Osteocyte (in vitro differentiated cells): ENCODE results near the gene PLEKHO1. TPM values are rescaled to one million over a fixed set of nuclear protein-coding genes. Genes with fewer than 3 reads are reported as not detected.

ENCODE experiments used
- DNase-seq: peaks from one replicate; pipeline ENCODE4 v3.0.0; 2021; ENCODE audit warnings: mixed read lengths; ENCODE audit not compliant: unreplicated experiment; ENCODE audit errors: extremely low spot score
- H3K27ac Mint-ChIP-seq: one replicate; pipeline ENCODE4 v1.8.0; 2021; ENCODE audit warnings: mild to moderate bottlenecking, mixed read lengths; ENCODE audit not compliant: unreplicated experiment
- H3K27me3 Mint-ChIP-seq: one replicate; pipeline ENCODE4 v1.8.0; 2021; ENCODE audit warnings: mixed read lengths; ENCODE audit not compliant: unreplicated experiment
- H3K36me3 Mint-ChIP-seq: one replicate; pipeline ENCODE4 v1.8.0; 2021; ENCODE audit warnings: mixed read lengths; ENCODE audit not compliant: unreplicated experiment
- H3K4me1 Mint-ChIP-seq: one replicate; pipeline ENCODE4 v1.8.0; 2021; ENCODE audit warnings: mixed read lengths; ENCODE audit not compliant: unreplicated experiment
- H3K4me3 Mint-ChIP-seq: one replicate; pipeline ENCODE4 v1.8.0; 2021; ENCODE audit warnings: mild to moderate bottlenecking, moderate library complexity, mixed read lengths; ENCODE audit not compliant: unreplicated experiment
- H3K9me3 Mint-ChIP-seq: one replicate; pipeline ENCODE4 v1.8.0; 2021; ENCODE audit warnings: mixed read lengths; ENCODE audit not compliant: unreplicated experiment
- total RNA-seq: library from RNA; stranded (reverse); gene quantifications from 2 replicates; pipeline ENCODE4 v1.2.1, GENCODE V29; 2021
- TF ChIP-seq, protein P1 (sequence below): fragments of 200-600 bp; sonication (generic); IDR thresholded peaks from 2 replicates; pipeline ENCODE4 v1.5.0; 2021; ENCODE audit warnings: antibody characterized with exemption, mild to moderate bottlenecking, moderate library complexity

PLEKHO1 gene
- total RNA-seq, 1 donor from 2014 or later, result 52.2 TPM

DNA sequence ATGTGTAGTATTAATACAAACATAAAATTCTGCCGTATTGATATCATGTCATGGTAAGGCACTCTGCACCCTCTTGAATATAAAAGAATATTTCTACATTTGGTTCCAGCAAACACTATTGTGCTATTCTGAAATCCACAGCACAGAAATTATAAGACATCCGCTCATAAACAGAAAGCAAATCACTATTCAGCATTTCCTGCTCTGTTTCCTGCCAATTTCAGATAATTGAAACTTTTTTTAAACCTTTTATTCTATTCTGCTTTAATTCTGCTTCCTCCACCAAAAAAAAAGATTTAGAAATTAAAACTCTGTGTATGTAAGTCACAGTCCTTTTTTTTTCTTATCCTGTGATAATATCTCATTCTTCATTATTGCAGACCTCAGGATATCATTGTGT, 39.6 kb upstream of the PLEKHO1 start:
- H3K27me3 Mint-ChIP-seq, result no peaks in the 10 kb centered on the region
- TF ChIP-seq, protein P1, sequence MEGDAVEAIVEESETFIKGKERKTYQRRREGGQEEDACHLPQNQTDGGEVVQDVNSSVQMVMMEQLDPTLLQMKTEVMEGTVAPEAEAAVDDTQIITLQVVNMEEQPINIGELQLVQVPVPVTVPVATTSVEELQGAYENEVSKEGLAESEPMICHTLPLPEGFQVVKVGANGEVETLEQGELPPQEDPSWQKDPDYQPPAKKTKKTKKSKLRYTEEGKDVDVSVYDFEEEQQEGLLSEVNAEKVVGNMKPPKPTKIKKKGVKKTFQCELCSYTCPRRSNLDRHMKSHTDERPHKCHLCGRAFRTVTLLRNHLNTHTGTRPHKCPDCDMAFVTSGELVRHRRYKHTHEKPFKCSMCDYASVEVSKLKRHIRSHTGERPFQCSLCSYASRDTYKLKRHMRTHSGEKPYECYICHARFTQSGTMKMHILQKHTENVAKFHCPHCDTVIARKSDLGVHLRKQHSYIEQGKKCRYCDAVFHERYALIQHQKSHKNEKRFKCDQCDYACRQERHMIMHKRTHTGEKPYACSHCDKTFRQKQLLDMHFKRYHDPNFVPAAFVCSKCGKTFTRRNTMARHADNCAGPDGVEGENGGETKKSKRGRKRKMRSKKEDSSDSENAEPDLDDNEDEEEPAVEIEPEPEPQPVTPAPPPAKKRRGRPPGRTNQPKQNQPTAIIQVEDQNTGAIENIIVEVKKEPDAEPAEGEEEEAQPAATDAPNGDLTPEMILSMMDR, result no peak
- H3K4me1 Mint-ChIP-seq, result no peaks in the 10 kb centered on the region
- H3K27ac Mint-ChIP-seq, result no peak overlapping the region
- DNase-seq, result no peak
- peaks cover 48% of the 10 kb centered on the region for H3K36me3 Mint-ChIP-seq
- no peak overlapping the region for H3K4me3 Mint-ChIP-seq
- H3K9me3 Mint-ChIP-seq, result peaks cover 13% of the 10 kb centered on the region

DNA sequence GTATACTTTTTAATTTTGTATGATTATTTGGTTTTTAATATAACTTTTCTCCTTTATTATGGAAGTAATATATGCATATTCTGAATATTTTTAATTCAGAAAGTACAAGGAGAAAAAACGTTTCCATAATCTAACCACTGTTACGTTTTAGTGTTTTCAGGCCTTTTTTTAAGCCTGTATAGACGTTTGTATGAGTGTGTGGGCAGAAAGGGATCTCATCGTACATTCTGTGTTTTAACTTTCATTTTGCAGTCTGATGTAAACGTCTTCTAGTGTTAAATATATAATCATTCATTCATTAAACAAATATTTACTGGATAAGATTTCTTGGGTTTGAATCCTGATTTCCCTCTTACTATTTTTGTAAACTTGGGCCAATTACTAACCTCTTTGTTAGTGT, 38.0 kb upstream of the PLEKHO1 start:
- H3K4me3 Mint-ChIP-seq, result no peak overlapping the region
- H3K36me3 Mint-ChIP-seq, result peaks cover 51% of the 10 kb centered on the region
- DNase-seq, result no peak
- no peaks in the 10 kb centered on the region for H3K4me1 Mint-ChIP-seq
- H3K27ac Mint-ChIP-seq, result no peak overlapping the region
- H3K27me3 Mint-ChIP-seq, result no peaks in the 10 kb centered on the region
- TF ChIP-seq, protein P1, result no peak
- H3K9me3 Mint-ChIP-seq, result peaks cover 13% of the 10 kb centered on the region

DNA sequence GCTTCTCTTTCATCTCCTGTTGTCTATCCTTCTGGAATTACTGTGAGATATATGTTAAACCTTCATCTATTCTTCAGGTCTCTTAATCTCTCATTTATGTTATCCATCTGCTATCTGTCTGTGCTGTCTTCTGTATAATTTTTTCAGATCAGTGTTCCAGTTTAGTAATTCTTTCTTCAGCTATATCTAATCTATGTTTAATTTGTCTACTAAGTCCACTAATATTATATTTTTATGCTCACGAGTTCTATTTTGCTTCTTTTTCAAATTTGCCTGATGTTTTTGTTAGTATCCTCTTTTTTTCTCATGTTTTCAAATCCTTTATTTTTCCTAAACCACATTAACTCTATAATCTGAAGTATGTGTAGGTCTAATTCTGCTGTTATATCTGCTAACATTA, 34.6 kb upstream of the PLEKHO1 start:
- no peak overlapping the region for H3K4me3 Mint-ChIP-seq
- TF ChIP-seq, protein P1, result no peak
- H3K9me3 Mint-ChIP-seq, result peaks cover 13% of the 10 kb centered on the region
- no peaks in the 10 kb centered on the region for H3K27me3 Mint-ChIP-seq
- peaks cover 46% of the 10 kb centered on the region for H3K36me3 Mint-ChIP-seq
- DNase-seq, result no peak
- H3K27ac Mint-ChIP-seq, result no peak overlapping the region
- no peaks in the 10 kb centered on the region for H3K4me1 Mint-ChIP-seq

DNA sequence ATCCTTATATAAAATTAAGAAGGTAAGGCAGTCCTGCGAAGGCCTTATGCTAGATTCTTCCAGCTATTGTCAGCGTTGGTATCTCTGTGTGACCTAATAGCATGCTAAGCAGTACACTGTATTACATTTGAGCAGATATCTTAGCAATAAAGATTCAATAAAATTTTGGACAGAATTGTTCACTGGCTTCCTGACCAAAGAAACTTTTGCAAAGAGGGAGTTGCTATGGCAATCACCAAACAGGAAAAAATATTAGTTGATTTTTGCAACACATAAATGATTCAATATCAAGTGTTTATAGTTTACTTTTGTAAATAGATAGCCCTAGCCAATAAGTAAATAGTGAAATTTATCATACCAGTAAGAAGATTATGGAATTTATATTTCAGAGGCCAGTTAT, 31.0 kb upstream of the PLEKHO1 start:
- Mint-ChIP-seq H3K36me3 (peaks cover 21% of the 10 kb centered on the region), H3K4me3 (no peak overlapping the region), H3K4me1 (peaks cover 7% of the 10 kb centered on the region), H3K9me3 (peaks cover 13% of the 10 kb centered on the region), H3K27ac (no peak overlapping the region), H3K27me3 (no peaks in the 10 kb centered on the region)
- DNase-seq, result no peak
- TF ChIP-seq, protein P1, result no peak

DNA sequence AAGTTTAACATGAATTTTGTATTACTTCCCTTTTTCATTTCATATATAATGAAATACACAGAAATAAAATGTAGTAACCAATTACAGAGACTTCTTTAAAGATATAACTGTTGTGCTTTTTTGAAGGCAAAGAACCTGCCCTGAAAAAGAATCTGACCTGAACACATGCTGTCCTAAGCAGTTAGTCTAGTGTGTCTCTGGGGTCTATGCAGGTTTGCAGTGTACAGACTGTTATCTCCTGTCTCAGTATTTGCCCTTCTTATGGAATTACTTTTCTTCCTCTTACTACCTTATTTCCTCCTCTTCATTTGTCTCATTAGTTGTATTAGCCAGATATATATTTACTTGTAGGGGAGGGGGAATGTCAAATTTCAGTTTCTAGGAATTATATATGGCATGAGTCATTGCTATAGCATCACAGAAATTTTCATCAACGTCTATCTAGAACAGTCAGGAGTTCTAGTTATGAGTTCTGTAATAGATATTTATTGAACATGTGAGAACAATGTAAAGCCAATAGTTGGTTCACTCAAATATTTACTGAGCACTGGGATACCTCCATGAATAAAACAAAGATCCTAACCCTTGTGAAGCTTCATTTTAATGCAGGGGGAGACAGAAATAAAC, 28.4 kb upstream of the PLEKHO1 start:
- no peak for DNase-seq
- no peaks in the 10 kb centered on the region for H3K9me3 Mint-ChIP-seq
- no peaks in the 10 kb centered on the region for H3K36me3 Mint-ChIP-seq
- no peaks in the 10 kb centered on the region for H3K27me3 Mint-ChIP-seq
- TF ChIP-seq, protein P1, result no peak
- H3K27ac Mint-ChIP-seq, result no peak overlapping the region
- H3K4me3 Mint-ChIP-seq, result no peak overlapping the region
- peaks cover 7% of the 10 kb centered on the region for H3K4me1 Mint-ChIP-seq
